Measurements from ENCODE around the gene SYT15B.
"Not testable (repeated sequence)": the region's sequence is repeated elsewhere in the genome, so short reads cannot be mapped to it uniquely, and the experiment has no call there.

SYT15B gene

GRCh38 chr10:47725047-47725446 lies 38.3 kb downstream of the SYT15B start:
- not testable (repeated sequence) for DNase-seq

- not testable (repeated sequence) for DNase-seq
Measured at GRCh38 chr10:47724119-47724518, 39.3 kb downstream of the SYT15B start.

GRCh38 chr10:47723362-47723761 lies 40.0 kb downstream of the SYT15B start:
- not testable (repeated sequence) for DNase-seq

- DNase-seq = not testable (repeated sequence)
Measured at GRCh38 chr10:47717011-47717769, 46.2 kb downstream of the SYT15B start.

All from COR-L47 (cell line).